ENCODE data around the gene RAB3D.

DNA sequence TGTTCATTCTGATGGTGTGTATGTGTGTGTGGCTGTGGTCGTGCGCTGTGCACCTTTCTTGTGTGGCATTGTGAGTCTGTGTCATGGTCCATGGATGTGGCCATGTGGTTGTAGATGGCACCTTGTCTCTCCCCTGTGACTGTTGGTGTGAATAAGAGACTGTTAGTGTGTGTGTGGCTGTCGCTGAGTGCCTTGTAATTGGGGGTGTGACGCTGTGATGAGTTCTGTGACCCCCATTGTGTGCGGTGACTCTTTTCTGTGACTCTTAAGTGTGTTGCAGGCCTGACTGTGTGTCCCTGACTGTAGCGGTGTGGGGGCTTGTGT is 16.6 kb upstream of the RAB3D start:
- TF ChIP-seq, protein P1, sequence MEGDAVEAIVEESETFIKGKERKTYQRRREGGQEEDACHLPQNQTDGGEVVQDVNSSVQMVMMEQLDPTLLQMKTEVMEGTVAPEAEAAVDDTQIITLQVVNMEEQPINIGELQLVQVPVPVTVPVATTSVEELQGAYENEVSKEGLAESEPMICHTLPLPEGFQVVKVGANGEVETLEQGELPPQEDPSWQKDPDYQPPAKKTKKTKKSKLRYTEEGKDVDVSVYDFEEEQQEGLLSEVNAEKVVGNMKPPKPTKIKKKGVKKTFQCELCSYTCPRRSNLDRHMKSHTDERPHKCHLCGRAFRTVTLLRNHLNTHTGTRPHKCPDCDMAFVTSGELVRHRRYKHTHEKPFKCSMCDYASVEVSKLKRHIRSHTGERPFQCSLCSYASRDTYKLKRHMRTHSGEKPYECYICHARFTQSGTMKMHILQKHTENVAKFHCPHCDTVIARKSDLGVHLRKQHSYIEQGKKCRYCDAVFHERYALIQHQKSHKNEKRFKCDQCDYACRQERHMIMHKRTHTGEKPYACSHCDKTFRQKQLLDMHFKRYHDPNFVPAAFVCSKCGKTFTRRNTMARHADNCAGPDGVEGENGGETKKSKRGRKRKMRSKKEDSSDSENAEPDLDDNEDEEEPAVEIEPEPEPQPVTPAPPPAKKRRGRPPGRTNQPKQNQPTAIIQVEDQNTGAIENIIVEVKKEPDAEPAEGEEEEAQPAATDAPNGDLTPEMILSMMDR (IDR thresholded peaks at IDR 0.05): no peak
- peak in 1 of 2 donors; percentile 4 for TF ChIP-seq POLR2A (IDR thresholded peaks at IDR 0.05)

All from adrenal gland (tissue), 5 donors.